Measurements from ENCODE around the gene NSUN3. TPM values are rescaled to one million over a fixed set of nuclear protein-coding genes. Genes with fewer than 3 reads are reported as not detected.

Gene NSUN3
- total RNA-seq, 1 donor from 2014 or later = 20.8 TPM

GRCh38 chr3:94118390-94118789, 55.5 kb downstream of the NSUN3 start:
- CTCF ChIA-PET = no interaction called here
- ATAC-seq (ENCODE audit: low read depth) (no peak), DNase-seq (no peak)
- Mint-ChIP-seq H3K27me3 (no peaks in the 10 kb centered on the region), H3K4me3 (no peak overlapping the region), H3K36me3 (ENCODE audit: low read depth) (peaks cover 22% of the 10 kb centered on the region), H3K27ac (no peak overlapping the region), H3K9me3 (no peaks in the 10 kb centered on the region), H3K4me1 (no peaks in the 10 kb centered on the region)
- no peak for TF ChIP-seq CTCF (IDR thresholded peaks at IDR 0.05)
- POLR2A ChIA-PET = no interaction called here
- intact Hi-C loops (cut with micrococcal nuclease) = no loop called here

- POLR2A ChIA-PET = no interaction called here
- Mint-ChIP-seq H3K4me3 (no peak overlapping the region), H3K36me3 (ENCODE audit: low read depth) (peaks cover 38% of the 10 kb centered on the region), H3K9me3 (no peaks in the 10 kb centered on the region), H3K27ac (no peak overlapping the region), H3K4me1 (no peaks in the 10 kb centered on the region), H3K27me3 (no peaks in the 10 kb centered on the region)
- CTCF ChIA-PET = no interaction called here
- intact Hi-C loops (cut with micrococcal nuclease) = no loop called here
- no peak for TF ChIP-seq CTCF (IDR thresholded peaks at IDR 0.05)
- ATAC-seq (ENCODE audit: low read depth) (no peak), DNase-seq (no peak)
These were observed 58.3 kb downstream of the NSUN3 start for GRCh38 chr3:94121161-94121560.

GRCh38 chr3:94127115-94127514, 64.3 kb downstream of the NSUN3 start:
- peaks cover 60% of the 10 kb centered on the region for H3K36me3 Mint-ChIP-seq (ENCODE audit: low read depth)
- ATAC-seq (ENCODE audit: low read depth) = no peak
- H3K4me3 Mint-ChIP-seq = no peak overlapping the region
- no peaks in the 10 kb centered on the region for H3K27me3 Mint-ChIP-seq
- H3K27ac Mint-ChIP-seq = no peak overlapping the region
- no peaks in the 10 kb centered on the region for H3K4me1 Mint-ChIP-seq
- no peaks in the 10 kb centered on the region for H3K9me3 Mint-ChIP-seq
- TF ChIP-seq CTCF (IDR thresholded peaks at IDR 0.05) = no peak
- ChIA-PET CTCF (no interaction called here), POLR2A (no interaction called here)
- no peak for DNase-seq
- intact Hi-C loops (cut with micrococcal nuclease) = no loop called here

GRCh38 chr3:94130690-94131089, 67.8 kb downstream of the NSUN3 start:
- Mint-ChIP-seq H3K27ac (no peak overlapping the region), H3K4me3 (no peak overlapping the region), H3K4me1 (no peaks in the 10 kb centered on the region), H3K36me3 (ENCODE audit: low read depth) (peaks cover 37% of the 10 kb centered on the region), H3K9me3 (no peaks in the 10 kb centered on the region), H3K27me3 (no peaks in the 10 kb centered on the region)
- no peak for TF ChIP-seq CTCF (IDR thresholded peaks at IDR 0.05)
- CTCF ChIA-PET = no interaction called here
- no peak for ATAC-seq (ENCODE audit: low read depth)
- intact Hi-C loops (cut with micrococcal nuclease) = no loop called here
- POLR2A ChIA-PET = no interaction called here
- no peak for DNase-seq

GRCh38 chr3:94132777-94133176, 69.9 kb downstream of the NSUN3 start:
- no peaks in the 10 kb centered on the region for H3K27me3 Mint-ChIP-seq
- H3K27ac Mint-ChIP-seq = no peak overlapping the region
- no peak overlapping the region for H3K4me3 Mint-ChIP-seq
- ATAC-seq (ENCODE audit: low read depth) (no peak), DNase-seq (no peak)
- ChIA-PET CTCF (no interaction called here), POLR2A (no interaction called here)
- H3K4me1 Mint-ChIP-seq = no peaks in the 10 kb centered on the region
- no peaks in the 10 kb centered on the region for H3K9me3 Mint-ChIP-seq
- peaks cover 17% of the 10 kb centered on the region for H3K36me3 Mint-ChIP-seq (ENCODE audit: low read depth)
- intact Hi-C loops (cut with micrococcal nuclease) = no loop called here
- TF ChIP-seq CTCF (IDR thresholded peaks at IDR 0.05) = no peak

Data from activated B cell treated with CpG ODN at 0.5 μM for 24 hours (primary cell).